Bronchial epithelial cell (primary cell): ENCODE data around the gene FBXO9. TPM values are rescaled to one million over a fixed set of nuclear protein-coding genes. Genes with fewer than 3 reads are reported as not detected.

Source experiments
- DNase-seq: peaks from one replicate; pipeline ENCODE4 v3.0.0-alpha.2; 2010; ENCODE audit warnings: low read depth
- FAIRE-seq: peaks from 2 replicates; lab custom pipeline; 2011; peaks lifted over from hg19 to GRCh38; lab: Jason Lieb, UNC
- H3K27me3 ChIP-seq: 2 replicates; pipeline ENCODE4 v1.5.1; 2011; ENCODE audit warnings: low read length; ENCODE audit not compliant: control insufficient read depth, insufficient read depth
- H3K36me3 ChIP-seq: 2 replicates; pipeline ENCODE4 v1.5.1; 2011; ENCODE audit warnings: low read length; ENCODE audit not compliant: control insufficient read depth, insufficient read depth
- H3K4me3 ChIP-seq: 2 replicates; pipeline ENCODE4 v1.5.1; 2011; ENCODE audit warnings: mild to moderate bottlenecking, low read depth, low read length, control low read depth
- total RNA-seq: library from RNA; depleted of rRNA; stranded (reverse); fragments of >200 nt; gene quantifications from 2 replicates; pipeline ENCODE4 v1.2.1, GENCODE V29; 2014
- TF ChIP-seq, protein P1 (sequence below): IDR thresholded peaks from 2 replicates; pipeline ENCODE4 v1.5.1; 2011; ENCODE audit warnings: mild to moderate bottlenecking, moderate library complexity, low read length, control low read depth, inconsistent platforms; ENCODE audit not compliant: insufficient read depth, severe bottlenecking

Gene FBXO9
- total RNA-seq, result 29.0 and 31.2 TPM in 2 replicates

DNA sequence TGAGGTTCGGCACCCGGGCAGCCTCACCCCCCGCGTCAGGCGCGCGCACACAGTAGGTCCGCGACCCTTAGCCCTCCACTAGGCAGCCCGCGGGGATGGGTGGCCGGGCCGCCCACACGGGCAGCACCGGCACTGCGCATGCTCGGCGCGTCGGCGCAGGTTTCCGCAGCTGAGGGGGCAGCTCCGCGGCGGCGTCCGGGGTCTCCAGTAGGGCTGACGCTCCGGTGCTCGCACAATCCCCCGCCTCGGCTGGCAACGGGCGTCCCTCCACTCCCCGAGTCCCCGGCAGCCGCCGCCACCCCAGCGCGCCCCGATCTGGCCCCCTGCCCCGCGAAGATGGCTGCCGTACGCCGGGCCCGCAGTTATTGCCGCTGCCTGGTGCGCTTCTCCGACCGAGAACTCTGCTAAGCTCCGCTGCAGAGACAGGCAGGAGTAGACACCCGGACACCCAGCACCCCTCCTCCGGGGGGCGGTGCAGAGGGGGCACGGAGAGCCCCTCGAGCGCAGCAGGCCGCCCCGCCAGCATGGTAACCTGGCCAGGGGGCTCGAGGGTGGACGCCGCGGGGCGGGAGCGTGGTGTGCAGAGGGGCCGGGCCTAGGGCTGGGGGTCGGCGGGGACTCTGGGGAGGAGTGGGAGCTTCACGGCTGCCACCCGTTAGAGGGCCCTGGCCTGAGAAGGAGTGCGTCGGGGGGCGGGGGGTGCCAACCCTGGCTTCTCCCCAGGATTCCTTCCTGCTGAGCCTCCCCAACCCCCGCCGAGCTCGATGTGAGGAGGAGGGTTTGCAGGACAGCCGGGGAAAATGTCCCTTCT lies at the start of gene FBXO9:
Gene FBXO9 (plus strand): TSS at position 139 of the 811 bp plus-strand sequence. CDS start 386 bp downstream, at position 525.
- FAIRE-seq (no peak), DNase-seq (no peak)
- Histone ChIP-seq H3K27me3 (no peaks in the 10 kb centered on the region), H3K4me3 (peak within 1 kb of the TSS; percentile 97), H3K36me3 (no peaks in the 10 kb centered on the region)
- TF ChIP-seq, protein P1, sequence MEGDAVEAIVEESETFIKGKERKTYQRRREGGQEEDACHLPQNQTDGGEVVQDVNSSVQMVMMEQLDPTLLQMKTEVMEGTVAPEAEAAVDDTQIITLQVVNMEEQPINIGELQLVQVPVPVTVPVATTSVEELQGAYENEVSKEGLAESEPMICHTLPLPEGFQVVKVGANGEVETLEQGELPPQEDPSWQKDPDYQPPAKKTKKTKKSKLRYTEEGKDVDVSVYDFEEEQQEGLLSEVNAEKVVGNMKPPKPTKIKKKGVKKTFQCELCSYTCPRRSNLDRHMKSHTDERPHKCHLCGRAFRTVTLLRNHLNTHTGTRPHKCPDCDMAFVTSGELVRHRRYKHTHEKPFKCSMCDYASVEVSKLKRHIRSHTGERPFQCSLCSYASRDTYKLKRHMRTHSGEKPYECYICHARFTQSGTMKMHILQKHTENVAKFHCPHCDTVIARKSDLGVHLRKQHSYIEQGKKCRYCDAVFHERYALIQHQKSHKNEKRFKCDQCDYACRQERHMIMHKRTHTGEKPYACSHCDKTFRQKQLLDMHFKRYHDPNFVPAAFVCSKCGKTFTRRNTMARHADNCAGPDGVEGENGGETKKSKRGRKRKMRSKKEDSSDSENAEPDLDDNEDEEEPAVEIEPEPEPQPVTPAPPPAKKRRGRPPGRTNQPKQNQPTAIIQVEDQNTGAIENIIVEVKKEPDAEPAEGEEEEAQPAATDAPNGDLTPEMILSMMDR, result peak; percentile 0

- TF ChIP-seq, protein P1, result no peak
- no peaks in the 10 kb centered on the region for H3K27me3 ChIP-seq
- no peak overlapping the region for H3K4me3 ChIP-seq
- peaks cover 9% of the 10 kb centered on the region for H3K36me3 ChIP-seq
- no peak for FAIRE-seq
- DNase-seq, result no peak
Measured at GRCh38 chr6:53015486-53015885, 49.7 kb upstream of the FBXO9 start.

GRCh38 chr6:53018446-53018845 lies 46.8 kb upstream of the FBXO9 start:
- TF ChIP-seq, protein P1, result no peak
- no peaks in the 10 kb centered on the region for H3K27me3 ChIP-seq
- H3K36me3 ChIP-seq, result peaks cover 7% of the 10 kb centered on the region
- FAIRE-seq, result no peak
- H3K4me3 ChIP-seq, result no peak overlapping the region
- no peak for DNase-seq

- Histone ChIP-seq H3K4me3 (no peak overlapping the region), H3K36me3 (peaks cover 3% of the 10 kb centered on the region), H3K27me3 (no peaks in the 10 kb centered on the region)
- FAIRE-seq, result no peak
- DNase-seq, result peak; percentile 17
- TF ChIP-seq, protein P1, result no peak
Measured at GRCh38 chr6:53020005-53020744, 45.0 kb upstream of the FBXO9 start.

- no peaks in the 10 kb centered on the region for H3K36me3 ChIP-seq
- no peak overlapping the region for H3K4me3 ChIP-seq
- DNase-seq, result no peak
- no peaks in the 10 kb centered on the region for H3K27me3 ChIP-seq
- TF ChIP-seq, protein P1, result no peak
- no peak for FAIRE-seq
Measured at GRCh38 chr6:53023323-53023722, 41.9 kb upstream of the FBXO9 start.
